Measurements from ENCODE around the gene AGO3.

Gene AGO3

DNA sequence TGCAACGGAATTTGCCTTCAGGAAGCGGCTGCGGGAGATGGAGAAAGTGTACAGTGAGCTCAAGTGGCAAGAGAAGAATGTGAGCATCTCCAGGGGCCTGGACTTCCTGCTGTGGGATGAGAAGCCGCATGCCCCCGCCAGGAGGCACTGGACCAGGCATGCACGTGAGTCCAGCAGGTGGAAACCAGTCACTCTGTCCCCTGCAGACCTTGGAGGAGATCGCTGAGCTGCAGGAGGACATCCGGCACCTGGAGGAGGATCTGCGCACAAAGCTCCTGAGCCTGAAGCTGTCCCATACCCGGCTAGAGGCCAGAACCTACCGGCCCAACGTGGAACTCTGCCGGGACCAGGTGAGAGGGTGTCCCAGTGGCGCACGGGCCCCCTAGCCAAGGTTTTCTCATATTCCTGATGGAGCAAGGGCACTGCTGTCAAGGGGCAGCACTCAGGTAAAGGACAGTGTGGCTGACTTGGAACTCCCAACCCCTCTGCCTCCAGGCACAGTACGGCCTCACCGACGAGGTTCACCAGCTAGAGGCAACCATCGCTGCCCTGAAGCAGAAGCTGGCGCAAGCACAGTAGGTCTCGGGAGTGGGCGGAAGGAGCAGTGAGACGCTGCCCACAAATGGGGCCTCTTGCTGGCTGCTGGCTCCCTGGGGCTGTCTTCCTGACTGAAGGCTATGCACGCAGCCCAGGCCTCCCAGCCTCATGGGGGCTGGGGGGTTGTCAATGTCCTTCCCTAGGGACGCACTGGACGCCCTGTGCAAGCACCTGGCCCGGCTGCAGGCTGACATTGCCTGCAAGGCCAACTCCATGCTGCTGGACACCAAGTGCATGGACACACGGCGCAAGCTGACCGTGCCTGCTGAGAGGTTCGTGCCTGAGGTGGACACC is 156.6 kb downstream of the AGO3 start:
- DNase-seq (ENCODE audit: low spot score): peak; percentile 22
- TF ChIP-seq CTCF (IDR thresholded peaks at IDR 0.05; ENCODE audit: extremely low read depth, missing control alignments): no peak

DNA sequence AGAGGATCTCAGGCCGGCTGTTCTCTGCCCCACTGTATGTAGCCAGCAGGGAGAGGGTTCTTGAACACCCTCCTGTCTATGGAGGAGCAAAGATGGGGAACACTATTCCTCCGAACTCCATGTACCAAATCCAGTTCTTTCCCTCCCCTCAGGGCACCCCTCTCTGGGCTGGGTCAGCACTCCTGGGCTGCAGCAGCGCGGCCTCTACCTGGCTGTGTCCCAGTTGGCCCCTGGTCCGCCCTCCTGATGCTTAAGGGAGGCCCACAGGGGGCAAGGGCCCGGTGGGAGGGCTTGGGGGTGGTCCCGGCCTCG is 157.3 kb downstream of the AGO3 start:
- no peak for DNase-seq (ENCODE audit: low spot score)
- no peak for TF ChIP-seq CTCF (IDR thresholded peaks at IDR 0.05; ENCODE audit: extremely low read depth, missing control alignments)

GRCh38 chr1:36088577-36089392 is 157.9 kb downstream of the AGO3 start, which contains the start of gene ADPRS:
ADPRS (plus strand) TSS chr1:36088892; CDS start chr1:36088905, 13 bp downstream.
- peak; percentile 97 for TF ChIP-seq CTCF (IDR thresholded peaks at IDR 0.05; ENCODE audit: extremely low read depth, missing control alignments)

GRCh38 chr1:36089393-36090121 is 158.7 kb downstream of the AGO3 start:
- no peak for TF ChIP-seq CTCF (IDR thresholded peaks at IDR 0.05; ENCODE audit: extremely low read depth, missing control alignments)
- peak; percentile 46 for DNase-seq (ENCODE audit: low spot score)

More at GRCh38 chr1:36088577-36089392, 157.9 kb downstream of the AGO3 start, which contains the start of gene ADPRS:
- peak; percentile 98 for DNase-seq (ENCODE audit: low spot score)

DNA sequence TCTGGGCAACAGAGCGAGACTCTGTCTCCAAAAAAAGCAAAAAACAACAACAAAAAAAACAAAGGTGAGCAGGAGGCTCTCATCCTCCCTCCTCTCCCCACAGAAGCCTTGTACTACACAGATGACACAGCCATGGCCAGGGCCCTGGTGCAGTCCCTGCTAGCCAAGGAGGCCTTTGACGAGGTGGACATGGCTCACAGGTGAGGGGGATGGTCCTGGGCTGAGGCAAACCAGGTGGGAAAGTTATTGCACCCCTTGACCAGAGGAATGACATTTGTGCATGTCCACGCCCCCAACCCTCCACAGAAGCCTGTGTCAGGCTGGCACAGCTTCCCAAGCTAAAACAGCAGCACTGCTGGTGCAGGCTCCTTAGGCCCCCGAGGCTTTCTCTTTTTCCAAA is 160.2 kb downstream of the AGO3 start:
- no peak for DNase-seq (ENCODE audit: low spot score)

GRCh38 chr1:36091698-36092097 is 160.8 kb downstream of the AGO3 start:
- TF ChIP-seq CTCF (IDR thresholded peaks at IDR 0.05; ENCODE audit: extremely low read depth, missing control alignments): no peak
- no peak for DNase-seq (ENCODE audit: low spot score)

More for the DNA sequence above, 160.2 kb downstream of the AGO3 start:
- no peak for TF ChIP-seq CTCF (IDR thresholded peaks at IDR 0.05; ENCODE audit: extremely low read depth, missing control alignments)

All from GM20000 (cell line).